Fibroblast of the conjunctiva (primary cell): ENCODE data around the gene PIH1D2.
A peak's percentile ranks its signal among the peaks of the same experiment; 100 is the strongest.
"Not testable (repeated sequence)": the region's sequence is repeated elsewhere in the genome, so short reads cannot be mapped to it uniquely, and the experiment has no call there.

Experiments
- DNase-seq: peaks from one replicate; pipeline ENCODE4 v3.0.0-alpha.2; 2010; ENCODE audit warnings: low read depth

PIH1D2 gene

GRCh38 chr11:112057170-112057569 lies 16.6 kb downstream of the PIH1D2 start:
- DNase-seq = no peak

GRCh38 chr11:112051768-112052167 lies 22.0 kb downstream of the PIH1D2 start:
- no peak for DNase-seq

GRCh38 chr11:112050721-112051120 lies 23.1 kb downstream of the PIH1D2 start:
- DNase-seq = no peak

- DNase-seq = no peak
Observed at GRCh38 chr11:112049777-112050176, 24.0 kb downstream of the PIH1D2 start.

- DNase-seq = not testable (repeated sequence)
Observed at GRCh38 chr11:112048256-112048655, 25.6 kb downstream of the PIH1D2 start.

GRCh38 chr11:112046647-112047046 lies 27.2 kb downstream of the PIH1D2 start:
- not testable (repeated sequence) for DNase-seq

GRCh38 chr11:112044961-112045360 lies 28.9 kb downstream of the PIH1D2 start:
- DNase-seq = no peak

GRCh38 chr11:112042961-112043304 lies 30.9 kb downstream of the PIH1D2 start:
- no peak for DNase-seq

GRCh38 chr11:112042161-112042960 lies 31.5 kb downstream of the PIH1D2 start:
- no peak for DNase-seq

- no peak for DNase-seq
Observed at GRCh38 chr11:112037527-112037926, 36.3 kb downstream of the PIH1D2 start.

GRCh38 chr11:112033902-112034301 lies 39.9 kb downstream of the PIH1D2 start:
- DNase-seq = no peak

GRCh38 chr11:112029460-112029859 lies 44.4 kb downstream of the PIH1D2 start:
- DNase-seq = no peak

GRCh38 chr11:112026784-112027410 lies 46.9 kb downstream of the PIH1D2 start:
- not testable (repeated sequence) for DNase-seq

- no peak for DNase-seq
Observed at GRCh38 chr11:112025707-112026106, 48.1 kb downstream of the PIH1D2 start.

- peak; percentile 35 for DNase-seq
Observed at GRCh38 chr11:112024773-112025678, 48.8 kb downstream of the PIH1D2 start, which contains the start of gene DLAT. TSS of gene DLAT (plus strand) at chr11:112025408. CDS start at chr11:112025473, 65 bp downstream.

- DNase-seq = no peak
Observed at GRCh38 chr11:112024178-112024772, 49.5 kb downstream of the PIH1D2 start.

GRCh38 chr11:112023104-112023503 lies 50.7 kb downstream of the PIH1D2 start:
- no peak for DNase-seq

GRCh38 chr11:112019066-112019465 lies 54.8 kb downstream of the PIH1D2 start:
- DNase-seq = no peak
